HG02763 (cell line): ENCODE measurements around the gene ZFPM1.

ENCODE experiments used
- ATAC-seq: cut with Tn5 transposase; IDR thresholded peaks from one replicate; pipeline ENCODE4 v1.9.1; 2021; ENCODE audit warnings: mild to moderate bottlenecking, moderate library complexity; ENCODE audit not compliant: unreplicated experiment

Gene ZFPM1

GRCh38 chr16:88524973-88525662 is 72.0 kb downstream of the ZFPM1 start:
- no peak for ATAC-seq

- ATAC-seq: no peak
Observed at GRCh38 chr16:88525663-88525990, 72.5 kb downstream of the ZFPM1 start.

- ATAC-seq: no peak
Observed at GRCh38 chr16:88526008-88526905, 73.2 kb downstream of the ZFPM1 start.

- ATAC-seq: no peak
Observed at GRCh38 chr16:88526906-88527185, 73.8 kb downstream of the ZFPM1 start.

- no peak for ATAC-seq
Observed at GRCh38 chr16:88527186-88527936, 74.3 kb downstream of the ZFPM1 start.

- no peak for ATAC-seq
Observed at GRCh38 chr16:88527937-88528743, 75.1 kb downstream of the ZFPM1 start.

- no peak for ATAC-seq
Observed at GRCh38 chr16:88528902-88529318, 75.8 kb downstream of the ZFPM1 start.

GRCh38 chr16:88529596-88529995 is 76.5 kb downstream of the ZFPM1 start:
- ATAC-seq: no peak

- ATAC-seq: no peak
Observed at GRCh38 chr16:88530051-88530857, 77.2 kb downstream of the ZFPM1 start.

GRCh38 chr16:88530858-88531203 is 77.8 kb downstream of the ZFPM1 start:
- no peak for ATAC-seq

- ATAC-seq: no peak
Observed at GRCh38 chr16:88531346-88531745, 78.3 kb downstream of the ZFPM1 start.

GRCh38 chr16:88531931-88532433 is 78.9 kb downstream of the ZFPM1 start:
- no peak for ATAC-seq

- ATAC-seq: no peak
Observed at GRCh38 chr16:88532434-88533241, 79.6 kb downstream of the ZFPM1 start.

- ATAC-seq: no peak
Observed at GRCh38 chr16:88533381-88533917, 80.4 kb downstream of the ZFPM1 start.

- peak; percentile 53 for ATAC-seq
Observed at GRCh38 chr16:88533932-88534637, 81.0 kb downstream of the ZFPM1 start.

GRCh38 chr16:88534638-88535190 is 81.6 kb downstream of the ZFPM1 start:
- peak; percentile 2 for ATAC-seq

- ATAC-seq: no peak
Observed at GRCh38 chr16:88535191-88535856, 82.2 kb downstream of the ZFPM1 start.

- no peak for ATAC-seq
Observed at GRCh38 chr16:88535857-88536222, 82.8 kb downstream of the ZFPM1 start.
